Stimulated activated CD8-positive, alpha-beta memory T cell treated with anti-CD3 and anti-CD28 coated beads, Interleukin-2, amount 100 ng/mL, for 1 hour (primary cell): Measurements from ENCODE around the gene ATP5MK.
"Not testable (repeated sequence)": the region's sequence is repeated elsewhere in the genome, so short reads cannot be mapped to it uniquely, and the experiment has no call there.

Source experiments
- DNase-seq, 2 donors: peaks; one replicate each; pipeline ENCODE4 v3.0.0-alpha.2; 2020; ENCODE audit warnings: low read depth in 2 of 2

The ATP5MK gene

DNA sequence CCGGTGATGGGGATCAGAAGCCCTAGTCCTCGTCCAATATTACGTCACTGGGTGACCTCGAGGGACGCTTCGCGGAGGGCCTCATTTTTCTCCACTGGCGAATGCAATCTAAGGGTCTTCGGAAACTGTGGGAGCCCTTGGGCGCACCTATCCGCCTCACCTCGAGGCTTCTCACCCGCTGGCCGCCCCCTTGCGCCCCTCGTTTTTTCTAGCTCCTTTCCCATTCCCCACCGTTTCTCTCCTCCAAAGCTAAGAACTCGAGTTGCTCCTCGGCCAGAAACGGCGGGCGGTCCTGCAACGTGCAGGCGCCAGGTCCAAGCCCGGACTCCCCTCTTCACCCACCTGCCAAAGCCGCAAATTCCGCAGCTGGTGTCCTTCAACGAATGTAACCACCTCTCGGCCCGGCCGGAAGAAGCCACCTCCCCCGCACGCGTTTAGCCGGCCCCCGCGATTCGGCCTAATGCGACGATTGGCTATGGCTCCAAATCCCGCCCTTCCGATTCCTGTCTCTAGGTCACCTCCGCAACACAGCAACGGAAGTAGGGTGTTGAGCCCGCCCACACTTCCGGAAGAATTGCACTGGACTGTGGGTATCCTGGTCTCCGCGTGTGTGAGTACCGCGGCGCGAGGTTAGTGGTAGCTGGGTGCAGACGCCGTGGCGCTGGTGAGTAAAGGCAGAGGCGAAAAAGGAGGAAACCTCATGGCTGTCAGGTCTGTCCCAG lies at the start of gene ATP5MK, which contains the start of gene PDCD11:
ATP5MK (minus strand) TSS at position 409 of the 722 bp plus-strand sequence. CDS start 4,018 bp downstream, outside the sequence.
PDCD11 (plus strand) TSS at position 560 of the 722 bp plus-strand sequence. CDS start 1,801 bp downstream, outside the sequence.
- peak; percentile 86 for DNase-seq

GRCh38 chr10:103445366-103445765 lies 49.1 kb upstream of the ATP5MK start:
- no peak for DNase-seq

DNA sequence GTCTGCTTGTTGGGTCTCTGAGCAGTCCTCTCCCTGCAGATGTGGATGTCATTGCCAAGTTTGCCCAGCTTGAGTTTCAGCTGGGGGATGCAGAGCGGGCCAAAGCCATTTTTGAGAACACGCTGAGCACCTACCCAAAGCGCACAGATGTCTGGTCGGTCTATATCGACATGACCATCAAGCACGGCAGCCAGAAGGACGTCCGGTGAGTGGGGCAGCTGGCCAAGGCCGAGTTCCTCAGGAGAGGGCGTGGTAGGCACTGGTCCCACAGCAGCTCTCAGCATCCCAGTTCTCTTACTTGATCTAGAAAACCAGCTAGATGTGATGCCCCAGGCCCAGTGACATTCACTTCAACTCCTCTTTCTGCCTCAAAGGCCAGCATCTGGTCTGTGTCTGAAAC lies 48.2 kb upstream of the ATP5MK start:
- DNase-seq = no peak

DNA sequence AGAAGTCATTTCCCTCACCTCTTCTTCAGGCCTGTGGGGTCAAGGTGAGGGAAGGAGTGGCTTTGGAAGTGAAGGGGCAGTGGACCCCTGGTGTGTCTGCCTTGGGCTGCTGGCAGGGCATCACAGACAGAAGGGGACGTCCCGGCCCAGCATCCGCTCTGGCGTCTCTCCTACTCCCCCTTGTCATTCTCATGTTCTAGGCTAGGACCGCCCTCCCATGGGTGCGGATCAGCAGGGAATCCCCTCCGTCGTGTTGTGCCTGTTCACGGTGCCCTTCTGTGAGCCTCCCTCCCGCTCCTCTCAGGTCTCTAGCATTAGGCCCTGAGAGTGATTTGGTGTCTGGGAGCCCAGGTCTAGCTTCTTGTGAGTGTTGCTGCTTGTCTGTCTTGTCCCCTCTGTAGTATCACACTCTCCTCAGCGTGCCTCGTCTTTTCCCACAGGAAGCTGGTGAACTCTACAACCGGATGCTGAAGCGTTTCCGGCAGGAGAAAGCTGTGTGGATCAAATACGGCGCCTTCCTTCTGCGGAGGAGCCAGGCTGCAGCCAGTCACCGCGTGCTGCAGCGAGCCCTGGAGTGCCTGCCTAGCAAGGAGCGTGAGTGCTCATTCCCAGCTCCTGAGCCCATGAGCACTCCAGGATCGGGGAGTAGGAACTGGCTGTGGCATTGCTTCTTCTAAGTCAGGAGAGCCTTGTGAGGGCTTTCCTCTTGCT lies 47.4 kb upstream of the ATP5MK start:
- no peak for DNase-seq

DNA sequence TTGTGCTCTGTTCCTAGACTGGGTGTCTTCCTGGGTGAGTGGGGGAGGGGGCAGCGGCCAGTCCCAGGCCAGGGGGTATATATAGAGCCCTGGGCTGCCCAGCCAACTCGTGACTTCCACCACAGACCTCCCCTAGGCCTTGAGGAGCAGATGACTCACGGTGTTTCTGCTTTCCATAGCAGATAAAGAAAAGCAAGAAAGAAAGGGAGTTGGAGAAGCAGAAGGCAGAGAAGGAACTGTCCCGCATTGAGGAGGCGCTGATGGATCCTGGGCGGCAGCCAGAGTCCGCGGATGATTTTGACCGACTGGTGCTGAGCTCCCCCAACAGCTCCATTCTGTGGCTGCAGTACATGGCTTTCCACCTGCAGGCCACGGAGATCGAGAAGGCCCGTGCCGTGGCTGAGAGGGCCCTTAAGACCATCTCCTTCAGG lies 45.8 kb upstream of the ATP5MK start:
- no peak for DNase-seq

DNA sequence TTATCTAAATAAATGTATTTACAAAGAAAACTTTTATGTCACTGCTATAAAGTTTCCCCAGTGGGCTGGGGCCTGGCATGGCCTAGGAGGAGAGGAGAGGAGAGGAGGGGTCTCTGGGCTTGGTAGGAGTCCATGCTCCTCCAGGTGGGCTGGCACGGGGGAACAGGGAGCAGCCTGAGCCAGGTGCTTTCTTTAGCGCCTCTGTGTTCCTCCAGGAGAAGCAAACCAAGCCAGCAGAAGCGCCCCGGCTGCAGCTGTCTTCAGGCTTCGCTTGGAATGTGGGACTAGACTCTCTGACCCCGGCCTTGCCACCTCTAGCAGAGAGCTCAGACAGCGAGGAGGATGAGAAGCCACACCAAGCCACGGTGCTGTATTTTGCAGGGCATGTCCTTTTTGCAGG lies 45.3 kb upstream of the ATP5MK start:
- DNase-seq = no peak

DNA sequence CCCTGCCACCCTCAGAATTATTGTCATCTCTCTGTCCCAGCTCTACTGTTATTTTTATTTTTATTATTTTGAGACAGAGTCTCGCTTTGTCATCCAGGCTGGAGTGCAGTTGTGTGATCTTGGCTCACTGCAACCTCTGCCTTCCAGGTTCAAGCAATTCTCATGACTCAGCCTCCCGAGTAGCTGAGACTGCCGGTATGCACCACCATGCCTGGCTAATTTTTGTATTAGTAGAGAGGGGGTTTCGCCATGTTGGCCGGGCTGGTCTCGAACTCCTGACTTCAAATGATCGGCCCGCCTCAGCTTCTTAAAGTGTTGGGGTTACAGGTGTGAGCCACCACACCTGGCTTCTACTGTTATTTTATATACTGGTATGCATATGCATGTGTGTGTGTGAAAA lies 44.9 kb upstream of the ATP5MK start:
- DNase-seq = no peak

GRCh38 chr10:103440416-103440815 lies 44.1 kb upstream of the ATP5MK start:
- DNase-seq = no peak

DNA sequence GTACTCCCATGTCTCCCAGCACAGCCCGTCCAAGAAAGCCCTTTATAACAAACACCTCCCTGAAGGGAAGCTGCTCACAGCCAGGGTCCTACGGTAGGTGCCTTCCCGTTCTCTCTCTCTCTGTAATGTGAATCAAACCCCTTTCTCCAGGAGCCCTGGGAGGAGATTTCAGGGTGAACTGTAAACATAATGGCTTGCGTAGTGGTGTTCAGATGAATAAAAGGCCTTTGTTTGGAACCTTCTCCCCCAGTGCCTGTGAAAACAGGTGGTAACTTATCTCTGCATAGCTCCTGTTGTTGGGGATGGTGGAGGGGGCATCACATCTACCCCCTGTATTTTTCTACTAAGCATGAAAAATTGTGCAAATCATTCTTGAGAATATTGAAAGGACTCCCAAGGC lies 43.5 kb upstream of the ATP5MK start:
- DNase-seq = no peak

DNA sequence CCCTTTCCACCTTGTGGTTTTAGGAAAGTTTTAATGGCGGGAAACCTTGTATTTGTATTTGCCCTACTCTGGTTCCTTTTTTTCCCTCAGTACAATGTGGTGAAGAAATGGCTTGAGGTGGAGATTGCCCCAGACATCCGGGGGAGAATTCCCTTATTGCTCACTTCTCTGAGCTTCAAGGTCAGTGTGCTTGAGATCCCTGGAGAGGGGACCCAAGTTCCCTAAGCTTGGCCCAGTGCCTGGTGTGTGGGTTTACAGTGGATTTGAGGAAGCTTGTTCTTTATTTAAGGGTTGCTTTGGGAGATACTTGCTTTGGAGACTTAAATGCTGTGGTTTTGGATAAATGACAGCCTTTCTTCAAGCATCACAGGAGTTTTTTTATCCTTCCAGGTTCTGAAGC lies 37.6 kb upstream of the ATP5MK start:
- no peak for DNase-seq

GRCh38 chr10:103431902-103432301 lies 35.6 kb upstream of the ATP5MK start:
- no peak for DNase-seq

- no peak for DNase-seq
These were observed 33.4 kb upstream of the ATP5MK start for GRCh38 chr10:103429647-103430046.

DNA sequence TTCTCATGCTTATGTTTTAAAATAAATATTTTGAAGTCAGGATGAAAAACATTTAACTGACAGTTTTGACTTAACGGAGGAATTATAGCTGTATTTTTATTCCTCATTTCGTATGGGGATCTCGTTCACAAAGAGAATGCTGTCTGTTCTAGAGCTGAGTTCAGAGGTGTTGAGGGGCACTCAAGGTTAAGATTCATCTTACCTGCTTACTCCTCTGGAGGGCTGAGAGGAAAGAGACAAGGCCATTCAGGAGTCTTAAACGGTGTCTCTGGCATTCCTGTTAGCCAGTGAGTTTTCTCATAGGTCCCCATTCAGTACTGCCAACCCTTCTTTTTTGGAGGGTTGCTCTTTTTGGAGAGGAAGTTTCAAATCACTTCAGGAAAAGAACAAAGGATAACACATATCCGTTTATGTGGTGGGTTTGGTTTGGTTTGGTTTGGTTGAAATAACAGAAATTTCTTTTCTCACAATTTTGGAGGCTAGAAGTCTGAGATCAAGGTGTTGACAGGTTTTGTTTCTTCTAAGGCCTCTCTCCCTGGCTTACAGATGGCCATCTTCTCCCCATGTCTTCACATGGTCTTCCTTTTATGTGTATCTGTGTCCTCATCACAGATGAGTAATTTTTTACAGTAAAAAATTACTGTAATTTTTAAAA lies 32.8 kb upstream of the ATP5MK start:
- DNase-seq = no peak

- DNase-seq = no peak
These were observed 31.6 kb upstream of the ATP5MK start for GRCh38 chr10:103427866-103428265.

GRCh38 chr10:103423748-103424147 lies 27.5 kb upstream of the ATP5MK start:
- DNase-seq = no peak

DNA sequence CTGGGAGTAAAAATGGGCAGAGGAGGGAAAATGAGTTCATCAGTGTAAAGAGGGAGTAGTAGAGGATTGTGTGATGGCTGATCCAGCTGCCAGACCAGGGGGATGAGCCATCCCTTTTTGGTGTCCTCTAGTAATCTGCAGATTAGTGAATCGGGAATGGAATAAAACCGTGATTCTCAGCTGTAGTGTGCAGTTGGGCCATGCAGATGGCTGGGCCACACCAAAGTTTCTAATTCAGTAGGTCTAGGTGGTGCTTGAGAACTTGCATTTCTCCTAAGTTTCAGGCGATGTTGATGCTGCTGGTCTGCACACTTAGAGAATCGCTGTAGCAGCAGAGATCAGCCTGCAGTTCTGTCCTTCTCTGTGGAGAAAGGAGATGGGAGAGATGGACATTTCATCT lies 22.8 kb upstream of the ATP5MK start:
- DNase-seq = no peak

DNA sequence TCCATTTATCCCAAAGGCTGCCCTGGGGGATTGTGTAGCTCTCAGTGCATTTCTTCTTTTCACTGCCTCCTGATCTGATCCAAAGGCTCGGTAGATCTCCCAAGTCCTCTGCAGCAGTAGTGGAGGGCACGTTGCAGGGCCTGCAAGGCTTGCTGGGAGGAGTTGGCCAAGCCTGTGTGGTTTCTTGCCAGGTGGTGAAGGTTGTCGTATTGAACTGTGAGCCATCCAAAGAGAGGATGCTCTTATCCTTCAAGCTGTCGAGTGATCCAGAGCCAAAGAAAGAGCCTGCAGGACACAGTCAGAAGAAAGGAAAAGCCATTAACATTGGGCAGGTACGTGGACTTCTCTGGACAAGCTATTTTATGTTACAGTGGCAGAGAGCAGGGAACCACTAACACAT lies 21.3 kb upstream of the ATP5MK start:
- DNase-seq = no peak

DNA sequence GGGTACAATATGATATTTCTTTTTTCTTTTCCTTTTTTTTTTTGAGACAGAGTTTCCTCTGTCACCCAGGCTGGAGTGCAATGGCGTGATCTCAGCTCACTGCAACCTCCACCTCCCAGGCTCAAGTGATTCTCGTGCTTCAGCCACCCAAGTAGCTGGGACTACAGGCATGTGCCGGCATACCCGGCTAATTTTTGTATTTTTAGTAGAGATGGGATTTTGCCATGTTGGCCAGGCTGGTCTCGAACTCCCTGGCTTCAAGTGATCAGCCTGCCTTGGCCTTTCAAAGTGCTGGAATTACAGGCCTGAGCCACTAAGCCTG lies 20.8 kb upstream of the ATP5MK start:
- not testable (repeated sequence) for DNase-seq

GRCh38 chr10:103416436-103417147 lies 20.3 kb upstream of the ATP5MK start:
- peak; percentile 39 to 45 for DNase-seq

- no peak for DNase-seq
These were observed 19.3 kb upstream of the ATP5MK start for GRCh38 chr10:103415581-103415980.

GRCh38 chr10:103413564-103413963 lies 17.3 kb upstream of the ATP5MK start:
- DNase-seq = no peak

GRCh38 chr10:103397191-103397825 lies 1.0 kb upstream of the ATP5MK start:
- no peak for DNase-seq
